Parathyroid adenoma (tissue), 2 donors: ENCODE measurements around the gene EIPR1.

Experiments
- H2AFZ ChIP-seq: fragments of 300-600 bp; sonication (generic); one replicate; pipeline ENCODE4 v1.7.0; 2017; ENCODE audit warnings: antibody characterized with exemption, mild to moderate bottlenecking
- H3K27ac ChIP-seq: fragments of 300-600 bp; sonication (generic); one replicate; pipeline ENCODE4 v1.7.0; 2017
- H3K27me3 ChIP-seq: fragments of 300-600 bp; sonication (generic); one replicate; pipeline ENCODE4 v1.7.0; 2017; ENCODE audit warnings: low read length; ENCODE audit not compliant: control insufficient read depth, insufficient read depth
- H3K36me3 ChIP-seq: fragments of 300-600 bp; sonication (generic); one replicate; pipeline ENCODE4 v1.7.0; 2017; ENCODE audit warnings: low read length; ENCODE audit not compliant: control insufficient read depth, insufficient read depth
- H3K4me1 ChIP-seq: fragments of 300-600 bp; sonication (generic); one replicate; pipeline ENCODE4 v1.7.0; 2017; ENCODE audit warnings: control low read depth
- H3K4me2 ChIP-seq: fragments of 300-600 bp; sonication (generic); one replicate; pipeline ENCODE4 v1.7.0; 2017; ENCODE audit warnings: low read length
- H3K4me3 ChIP-seq: fragments of 300-600 bp; sonication (generic); one replicate; pipeline ENCODE4 v1.7.0; 2017; ENCODE audit warnings: low read depth, low read length
- H3K79me2 ChIP-seq: fragments of 300-600 bp; sonication (generic); one replicate; pipeline ENCODE4 v1.7.0; 2017; ENCODE audit warnings: control low read depth
- H3K9ac ChIP-seq: fragments of 300-600 bp; sonication (generic); one replicate; pipeline ENCODE4 v1.7.0; 2017; ENCODE audit warnings: mild to moderate bottlenecking
- H3K9me3 ChIP-seq: fragments of 300-600 bp; sonication (generic); one replicate; pipeline ENCODE4 v1.7.0; 2017; ENCODE audit warnings: low read length; ENCODE audit not compliant: control insufficient read depth
- TF ChIP-seq, protein P1 (sequence below): fragments of 300-600 bp; sonication (generic); IDR thresholded peaks from one replicate; pipeline ENCODE4 v1.7.0; 2017; ENCODE audit warnings: antibody characterized with exemption, mild to moderate bottlenecking
- donor health status: primary hyperparathyroidism.

Gene EIPR1

DNA sequence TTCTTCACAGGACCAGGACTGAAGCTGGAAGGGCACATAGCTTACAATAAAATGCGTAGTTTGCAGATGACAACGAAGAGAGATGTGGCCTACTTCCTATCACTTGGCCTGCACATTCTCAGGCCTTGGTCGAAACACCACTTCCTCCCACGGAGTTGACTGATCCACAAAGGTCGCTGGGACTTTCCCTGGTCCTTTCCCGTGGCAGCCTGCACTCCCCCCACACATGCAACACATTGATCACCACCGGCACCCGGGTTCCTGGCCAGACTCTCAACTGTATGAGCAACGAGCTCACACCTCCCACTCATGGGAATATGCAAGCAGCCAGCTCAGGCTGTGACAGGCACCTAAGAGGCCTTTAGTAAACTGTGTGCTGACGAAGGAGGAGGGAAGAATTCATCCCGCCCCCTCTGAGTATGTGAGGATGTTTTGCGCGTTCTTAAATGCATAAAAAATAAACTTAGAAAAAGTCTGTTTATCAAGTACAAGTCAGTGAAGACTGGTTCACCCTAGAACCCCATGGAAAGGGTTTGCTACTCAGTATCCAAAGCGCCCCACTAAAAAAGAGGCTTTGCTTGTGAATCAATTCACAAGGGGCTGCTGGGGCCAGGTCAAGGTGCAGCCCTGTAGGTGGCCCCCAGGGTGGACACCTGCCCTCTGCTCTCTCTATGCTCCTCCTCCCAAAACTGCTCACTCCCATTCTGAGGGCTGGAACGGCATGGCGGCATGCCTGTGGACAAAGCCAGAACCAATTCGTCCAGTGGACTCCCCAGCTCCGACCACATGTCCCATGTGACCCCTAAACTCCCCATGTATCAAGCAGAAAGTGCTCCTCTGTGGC, 154.3 kb downstream of the EIPR1 start:
- H2AFZ ChIP-seq: no peak overlapping the region
- H3K79me2 ChIP-seq: peaks cover 12% of the 10 kb centered on the region
- no peaks in the 10 kb centered on the region for H3K9me3 ChIP-seq
- H3K4me3 ChIP-seq: no peak overlapping the region
- H3K4me2 ChIP-seq: no peak overlapping the region
- no peak overlapping the region for H3K27ac ChIP-seq
- no peaks in the 10 kb centered on the region for H3K4me1 ChIP-seq
- TF ChIP-seq, protein P1, sequence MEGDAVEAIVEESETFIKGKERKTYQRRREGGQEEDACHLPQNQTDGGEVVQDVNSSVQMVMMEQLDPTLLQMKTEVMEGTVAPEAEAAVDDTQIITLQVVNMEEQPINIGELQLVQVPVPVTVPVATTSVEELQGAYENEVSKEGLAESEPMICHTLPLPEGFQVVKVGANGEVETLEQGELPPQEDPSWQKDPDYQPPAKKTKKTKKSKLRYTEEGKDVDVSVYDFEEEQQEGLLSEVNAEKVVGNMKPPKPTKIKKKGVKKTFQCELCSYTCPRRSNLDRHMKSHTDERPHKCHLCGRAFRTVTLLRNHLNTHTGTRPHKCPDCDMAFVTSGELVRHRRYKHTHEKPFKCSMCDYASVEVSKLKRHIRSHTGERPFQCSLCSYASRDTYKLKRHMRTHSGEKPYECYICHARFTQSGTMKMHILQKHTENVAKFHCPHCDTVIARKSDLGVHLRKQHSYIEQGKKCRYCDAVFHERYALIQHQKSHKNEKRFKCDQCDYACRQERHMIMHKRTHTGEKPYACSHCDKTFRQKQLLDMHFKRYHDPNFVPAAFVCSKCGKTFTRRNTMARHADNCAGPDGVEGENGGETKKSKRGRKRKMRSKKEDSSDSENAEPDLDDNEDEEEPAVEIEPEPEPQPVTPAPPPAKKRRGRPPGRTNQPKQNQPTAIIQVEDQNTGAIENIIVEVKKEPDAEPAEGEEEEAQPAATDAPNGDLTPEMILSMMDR: no peak
- H3K9ac ChIP-seq: no peak overlapping the region
- no peaks in the 10 kb centered on the region for H3K27me3 ChIP-seq
- H3K36me3 ChIP-seq: no peaks in the 10 kb centered on the region

DNA sequence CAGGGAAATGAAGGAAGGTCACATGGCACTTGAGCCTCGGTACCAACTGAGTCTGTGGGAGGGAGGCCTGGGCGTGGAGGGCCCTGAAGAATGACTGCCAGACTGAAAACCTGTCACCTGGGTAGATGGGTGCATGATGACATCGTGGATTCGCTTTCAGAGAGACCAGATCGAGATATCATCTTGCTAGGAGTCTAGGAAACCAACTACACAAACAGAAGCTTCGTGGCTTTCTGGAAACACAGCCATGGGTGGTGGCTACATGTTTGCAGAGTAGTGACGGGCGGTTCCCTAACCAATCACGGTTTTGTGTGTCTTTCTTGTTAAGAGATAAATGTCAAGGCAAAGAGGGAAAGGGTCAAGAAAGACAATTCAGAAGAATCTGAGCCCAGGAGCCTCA, 155.0 kb downstream of the EIPR1 start:
- no peak overlapping the region for H3K4me3 ChIP-seq
- no peak overlapping the region for H3K4me2 ChIP-seq
- no peak overlapping the region for H2AFZ ChIP-seq
- no peak overlapping the region for H3K9ac ChIP-seq
- H3K27me3 ChIP-seq: no peaks in the 10 kb centered on the region
- H3K4me1 ChIP-seq: no peaks in the 10 kb centered on the region
- H3K27ac ChIP-seq: no peak overlapping the region
- TF ChIP-seq, protein P1: no peak
- H3K79me2 ChIP-seq: peaks cover 15% of the 10 kb centered on the region
- no peaks in the 10 kb centered on the region for H3K9me3 ChIP-seq
- no peaks in the 10 kb centered on the region for H3K36me3 ChIP-seq

DNA sequence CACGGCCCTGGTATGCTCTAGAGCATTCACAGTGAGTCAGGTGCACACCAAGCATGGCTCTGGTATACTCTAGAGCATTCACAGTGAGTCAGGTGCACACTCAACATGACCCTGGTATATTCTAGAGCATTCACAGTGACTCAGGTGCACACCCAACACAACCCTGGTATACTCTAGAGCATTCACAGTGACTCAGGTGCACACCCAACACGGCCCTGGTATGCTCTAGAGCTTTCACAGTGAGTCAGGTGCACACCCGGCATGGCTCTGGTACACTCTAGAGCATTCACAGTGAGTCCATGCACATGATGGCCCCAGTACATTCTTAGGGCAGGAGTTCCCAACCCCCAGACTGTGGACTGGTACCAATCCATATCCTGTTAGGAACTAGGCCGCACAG, 158.1 kb downstream of the EIPR1 start:
- H3K9ac ChIP-seq: no peak overlapping the region
- no peaks in the 10 kb centered on the region for H3K36me3 ChIP-seq
- H3K9me3 ChIP-seq: no peaks in the 10 kb centered on the region
- no peaks in the 10 kb centered on the region for H3K4me1 ChIP-seq
- no peaks in the 10 kb centered on the region for H3K27me3 ChIP-seq
- no peak overlapping the region for H3K27ac ChIP-seq
- H2AFZ ChIP-seq: no peak overlapping the region
- H3K79me2 ChIP-seq: peaks cover 17% of the 10 kb centered on the region
- no peak overlapping the region for H3K4me2 ChIP-seq
- TF ChIP-seq, protein P1: no peak
- no peak overlapping the region for H3K4me3 ChIP-seq

DNA sequence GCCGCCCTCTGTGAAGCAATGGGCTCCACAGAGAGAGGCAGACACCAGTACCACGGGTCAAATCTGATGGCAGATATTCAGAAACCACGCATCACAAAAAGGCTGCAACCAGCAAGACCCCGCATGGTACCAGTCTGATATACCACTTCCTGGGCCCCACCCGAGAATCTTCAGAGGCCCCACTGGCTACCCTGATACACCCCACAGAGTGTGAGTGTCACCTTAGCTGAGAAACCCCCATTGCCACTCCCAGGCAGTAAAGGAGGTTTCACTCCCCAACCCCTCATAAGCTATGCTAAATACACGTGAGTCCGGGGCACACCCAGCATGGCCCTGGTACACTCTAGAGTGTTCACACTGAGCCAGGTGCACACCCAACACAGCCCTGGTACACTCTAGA, 160.0 kb downstream of the EIPR1 start:
- Histone ChIP-seq H3K27me3 (no peaks in the 10 kb centered on the region), H3K27ac (no peak overlapping the region), H3K36me3 (no peaks in the 10 kb centered on the region), H2AFZ (no peak overlapping the region), H3K9ac (no peak overlapping the region), H3K4me2 (no peak overlapping the region), H3K4me1 (no peaks in the 10 kb centered on the region), H3K79me2 (peaks cover 16% of the 10 kb centered on the region), H3K4me3 (no peak overlapping the region), H3K9me3 (no peaks in the 10 kb centered on the region)
- TF ChIP-seq, protein P1: no peak
